HepG2 (cell line): Measurements from ENCODE around the gene LSMEM2. TPM values are rescaled to one million over a fixed set of nuclear protein-coding genes. Genes with fewer than 3 reads are reported as not detected.
A peak's percentile ranks its signal among the peaks of the same experiment; 100 is the strongest.

Experiments
- ATAC-seq: fragments of 200-7000 bp; cut with Tn5 transposase; 3 replicates; pipeline ENCODE4 v1.9.1; 2020; ENCODE audit warnings: mild to moderate bottlenecking, moderate library complexity
- BruUV-seq: library from RNA; stranded (reverse); fragments of 400-500 nt; replicated peaks from 2 replicates; lab custom pipeline; 2021; lab: Mats Ljungman, UMichigan
- CTCF ChIA-PET: fragments of 300-600 bp; formaldehyde crosslinking; extraction: SDS; loops from one replicate; lab custom pipeline; 2021; ENCODE audit warnings: low total read pairs, inconsistent platforms, low intra/inter-chr PET ratio; lab: Yijun Ruan, JAX
- POLR2A ChIA-PET: fragments of 350-600 bp; sonication (Branson Sonifier 250); formaldehyde crosslinking; loops from one replicate; lab custom pipeline; 2020; ENCODE audit warnings: antibody characterized with exemption, inconsistent platforms; lab: Yijun Ruan, JAX
- DNase-seq: peaks from one replicate; pipeline ENCODE4 v3.0.0-alpha.2; 2015; ENCODE audit warnings: low spot score
- FAIRE-seq: peaks from 3 replicates; lab custom pipeline; 2011; peaks lifted over from hg19 to GRCh38; lab: Jason Lieb, UNC
- H2AFZ ChIP-seq: one replicate; pipeline ENCODE4 v1.6.1; 2011; ENCODE audit warnings: low read length, inconsistent platforms
- H3K27ac ChIP-seq: fragments of 300-600 bp; 3 replicates; pipeline ENCODE4 v1.8.0; 2011; ENCODE audit warnings: mixed run types, mild to moderate bottlenecking, mixed read lengths, low read length, inconsistent platforms; ENCODE audit not compliant: insufficient read depth; ENCODE audit errors: extremely low read length
- H3K27me3 ChIP-seq, 2 experiments: fragments of 200-600 bp in 1 of 2; 2 replicates in 1 of 2; 3 replicates in 1 of 2; pipeline versions ENCODE4 v1.6.0 to v1.8.0; 2011; ENCODE audit warnings: low read length in 2 of 2, mild to moderate bottlenecking in 2 of 2, moderate library complexity in 2 of 2, inconsistent platforms in 1 of 2; ENCODE audit not compliant: insufficient read depth in 2 of 2, control insufficient read depth in 1 of 2
- H3K36me3 ChIP-seq, 2 experiments: fragments of 200-600 bp in 1 of 2; replicated peaks in 1 of 2; 2 replicates in 1 of 2; 3 replicates in 1 of 2; pipeline versions ENCODE4 v1.5.1 to v1.8.0; 2011; ENCODE audit warnings: low read length in 2 of 2, inconsistent platforms in 1 of 2; ENCODE audit not compliant: insufficient read depth in 2 of 2, control insufficient read depth in 1 of 2
- H3K4me1 ChIP-seq: 2 replicates; pipeline ENCODE4 v1.5.1; 2012; ENCODE audit warnings: low read length, inconsistent platforms; ENCODE audit not compliant: insufficient read depth
- H3K4me2 ChIP-seq: 2 replicates; pipeline ENCODE4 v1.6.0; 2011; ENCODE audit warnings: low read depth, low read length, inconsistent platforms
- H3K4me3 ChIP-seq, 3 experiments: fragments of 200-600 bp in 1 of 3; sonication (generic), shearing (Covaris generic) in 1 of 3; replicated peaks in 1 of 3; 2 replicates each; pipeline ENCODE4 v1.5.1; 2011 to 2016; ENCODE audit warnings: low read length in 3 of 3, inconsistent platforms in 2 of 3, low read depth in 2 of 3, mild to moderate bottlenecking in 2 of 3, control low read depth in 1 of 3, mixed read lengths in 1 of 3; ENCODE audit not compliant: insufficient read depth in 1 of 3
- H3K79me2 ChIP-seq: one replicate; pipeline ENCODE4 v1.6.1; 2011; ENCODE audit warnings: low read length, inconsistent platforms; ENCODE audit not compliant: insufficient read depth
- H3K9ac ChIP-seq: 2 replicates; pipeline ENCODE4 v1.6.0; 2011; ENCODE audit warnings: mild to moderate bottlenecking, low read depth, low read length, inconsistent platforms; ENCODE audit not compliant: insufficient read depth
- H3K9me3 ChIP-seq: 2 replicates; pipeline ENCODE4 v1.5.1; 2012; ENCODE audit warnings: mild to moderate bottlenecking, low read length
- H4K20me1 ChIP-seq: 2 replicates; pipeline ENCODE4 v1.6.0; 2011; ENCODE audit warnings: inconsistent platforms, mild to moderate bottlenecking, low read length, moderate library complexity; ENCODE audit not compliant: insufficient read depth
- ARNTL ChIP-seq: sonication (generic); formaldehyde crosslinking; IDR thresholded peaks from 2 replicates; pipeline ENCODE4 v1.4.0; 2020; ENCODE audit warnings: mild to moderate bottlenecking, missing genetic modification reagents
- BHLHE40 ChIP-seq: IDR thresholded peaks from 2 replicates; pipeline ENCODE4 v1.6.1; 2011; ENCODE audit warnings: low read length, improper control_type of control experiment
- CCDC6 ChIP-seq: sonication (generic); formaldehyde crosslinking; IDR thresholded peaks from 2 replicates; pipeline ENCODE4 v1.8.1; 2022; ENCODE audit warnings: mild to moderate bottlenecking, missing genetic modification reagents, moderate library complexity
- ESRRA ChIP-seq: sonication (generic); formaldehyde crosslinking; IDR thresholded peaks from 2 replicates; pipeline ENCODE4 v1.5.1; 2020; ENCODE audit warnings: mild to moderate bottlenecking, low read depth, missing genetic modification reagents
- HDAC1 ChIP-seq: sonication (generic); formaldehyde crosslinking; IDR thresholded peaks from 2 replicates; pipeline ENCODE4 v1.5.1; 2020; ENCODE audit warnings: mild to moderate bottlenecking, missing genetic modification reagents
- JARID2 ChIP-seq: sonication (generic); formaldehyde crosslinking; IDR thresholded peaks from 2 replicates; pipeline ENCODE4 v1.8.1; 2023; ENCODE audit warnings: missing genetic modification reagents, inconsistent platforms; ENCODE audit not compliant: insufficient replicate concordance
- KLF16 ChIP-seq, 2 experiments: sonication (generic) in 1 of 2; formaldehyde crosslinking in 1 of 2; IDR thresholded peaks; 2 replicates each; pipeline versions ENCODE4 v1.6.1 to v1.8.0; 2016 to 2023; ENCODE audit warnings: missing genetic modification reagents in 2 of 2, missing compliant biosample characterization in 1 of 2
- MTA1 ChIP-seq: sonication (generic); formaldehyde crosslinking; IDR thresholded peaks from 2 replicates; pipeline ENCODE4 v1.4.0; 2020; ENCODE audit warnings: missing genetic modification reagents, mild to moderate bottlenecking, borderline replicate concordance
- MYNN ChIP-seq: sonication (generic); formaldehyde crosslinking; IDR thresholded peaks from 2 replicates; pipeline ENCODE4 v1.4.0; 2020; ENCODE audit warnings: mild to moderate bottlenecking, low read depth, missing genetic modification reagents
- NRL ChIP-seq: sonication (generic); formaldehyde crosslinking; IDR thresholded peaks from 2 replicates; pipeline ENCODE4 v1.5.0; 2020; ENCODE audit warnings: missing genetic modification reagents, mild to moderate bottlenecking, moderate library complexity, borderline replicate concordance
- PITX1 ChIP-seq: sonication (generic); formaldehyde crosslinking; IDR thresholded peaks from 2 replicates; pipeline ENCODE4 v1.5.1; 2020; ENCODE audit warnings: mild to moderate bottlenecking, missing genetic modification reagents
- RFXAP ChIP-seq: sonication (generic); formaldehyde crosslinking; IDR thresholded peaks from 2 replicates; pipeline ENCODE4 v1.4.0; 2020; ENCODE audit warnings: missing genetic modification reagents, borderline replicate concordance
- SIX1 ChIP-seq: sonication (generic); formaldehyde crosslinking; IDR thresholded peaks from 2 replicates; pipeline ENCODE4 v1.4.0; 2020; ENCODE audit warnings: missing genetic modification reagents, borderline replicate concordance
- ZFP82 ChIP-seq: sonication (generic); formaldehyde crosslinking; IDR thresholded peaks from 2 replicates; pipeline ENCODE4 v1.5.1; 2020; ENCODE audit warnings: mild to moderate bottlenecking, missing genetic modification reagents, borderline replicate concordance
- ZNF263 ChIP-seq: sonication (generic); formaldehyde crosslinking; IDR thresholded peaks from 2 replicates; pipeline ENCODE4 v1.4.0; 2020; ENCODE audit warnings: missing genetic modification reagents
- ZNF335 ChIP-seq: sonication (generic); formaldehyde crosslinking; IDR thresholded peaks from 2 replicates; pipeline ENCODE4 v1.4.0; 2020; ENCODE audit warnings: missing genetic modification reagents
- ZNF354B ChIP-seq: sonication (generic); formaldehyde crosslinking; IDR thresholded peaks from 2 replicates; pipeline ENCODE4 v1.8.0; 2022; ENCODE audit warnings: mild to moderate bottlenecking, missing genetic modification reagents
- ZNF446 ChIP-seq: sonication (generic); formaldehyde crosslinking; IDR thresholded peaks from 2 replicates; pipeline ENCODE4 v1.5.0; 2020; ENCODE audit warnings: mild to moderate bottlenecking, missing genetic modification reagents
- ZNF530 ChIP-seq: sonication (generic); formaldehyde crosslinking; IDR thresholded peaks from 2 replicates; pipeline ENCODE4 v1.5.0; 2020; ENCODE audit warnings: low read depth, mild to moderate bottlenecking, missing genetic modification reagents
- ZNF605 ChIP-seq: sonication (generic); formaldehyde crosslinking; IDR thresholded peaks from 2 replicates; pipeline ENCODE4 v1.8.0; 2022; ENCODE audit warnings: mild to moderate bottlenecking, missing genetic modification reagents
- WGBS: methylation state at CpG from one replicate; pipeline ENCODE4 v1.1.6; 2017; ENCODE audit warnings: low lambda C conversion rate; 5-methylcytosine and 5-hydroxymethylcytosine counted together
- in situ Hi-C: cut with HindIII; loops from 2 replicates; pipeline ENCODE4 v1.10.0; 2017; ENCODE audit warnings: low pct_unique_long_range_greater_than_20kb; ENCODE audit not compliant: extremely low pct_ligation_motif_present
- intact Hi-C: fragments of 100-400 bp; cut with micrococcal nuclease; formaldehyde crosslinking; loops from one replicate; pipeline ENCODE4 v1.10.0; 2022; ENCODE audit not compliant: unreplicated experiment
- polyA plus RNA-seq, 8 experiments: library from polyadenylated mRNA; depleted of rRNA in 3 of 8; stranded (reverse) in 7 of 8; unstranded in 1 of 8; fragments of >200 nt; fragmentation: Illumina TruSeq in 4 of 8; extraction: Trizol in 4 of 8; gene quantifications; 2 replicates each; pipeline versions ENCODE4 v1.2.1 to v1.2.3, GENCODE V29; 2011 to 2016; ENCODE audit warnings: low read depth in 4 of 8, missing spikeins in 1 of 8, mixed read lengths in 1 of 8; ENCODE audit not compliant: insufficient read depth in 1 of 8
- total RNA-seq, 5 experiments: library from RNA; depleted of rRNA; stranded (reverse); fragments of >200 nt; fragmentation: Illumina TruSeq; extraction: Trizol; gene quantifications; 2 replicates each; pipeline ENCODE4 v1.2.3, GENCODE V29; 2016; ENCODE audit warnings: low read depth in 1 of 5

LSMEM2 gene
- total and polyA plus RNA-seq, 2 of the 13 experiments (the other 11 are each of a cell fraction or from before 2014, with no cell fraction given): 0.07 to 0.41 TPM

GRCh38 chr3:50235716-50236483, 43.0 kb upstream of the LSMEM2 start, which contains the start of gene GNAI2 (continued):
- TF ChIP-seq RFXAP (CRISPR knock-in tag) (peak; percentile 93), ZNF605 (CRISPR knock-in tag) (peak; percentile 70), NRL (CRISPR knock-in tag) (no peak), KLF16 (CRISPR knock-in tag; IDR thresholded peaks at IDR 0.05) (0 out of 4 replicates have a peak, but pooled peaks of 1 of the 2 experiments have one; percentile 37), SIX1 (CRISPR knock-in tag) (no peak), ZNF354B (CRISPR knock-in tag) (no peak), ZNF335 (CRISPR knock-in tag) (no peak), CCDC6 (CRISPR knock-in tag) (peak; percentile 83), MYNN (CRISPR knock-in tag) (no peak), ARNTL (CRISPR knock-in tag) (no peak)

- Histone ChIP-seq H2AFZ (no peak overlapping the region), H3K4me1 (peaks cover 53% of the 10 kb centered on the region), H3K9me3 (no peaks in the 10 kb centered on the region), H4K20me1 (no peaks in the 10 kb centered on the region), H3K27ac (peak overlapping the region; percentile 44), H3K36me3 (peaks cover 0 to 2% of the 10 kb centered on the region in 2 experiments; a peak in 1 of 5 replicates), H3K4me3 (peak overlapping the region; percentile 85 to 93 (median 87)), H3K27me3 (no peaks in the 10 kb centered on the region; a peak in 1 of 5 replicates), H3K9ac (peak overlapping the region; percentile 81), H3K4me2 (peak overlapping the region; percentile 79), H3K79me2 (peaks cover 26% of the 10 kb centered on the region)
- 5% methylated on average over 12 of the region's 13 CpGs for WGBS
- no peak for DNase-seq
- TF ChIP-seq ZFP82 (CRISPR knock-in tag): 0 out of 2 replicates have a peak, but pooled peaks have one; percentile 3
- TF ChIP-seq ZNF446: no peak
- TF ChIP-seq ZNF263 (CRISPR knock-in tag): 0 out of 2 replicates have a peak, but pooled peaks have one; percentile 39
- TF ChIP-seq HDAC1 (CRISPR knock-in tag): peak; percentile 6; the same call in 1 of the 2 replicates
- 0 out of 2 replicates have a peak, but pooled peaks have one; percentile 2 for TF ChIP-seq ESRRA (CRISPR knock-in tag)
- TF ChIP-seq ZNF530 (CRISPR knock-in tag): 0 out of 2 replicates have a peak, but pooled peaks have one; percentile 21
- no peak for TF ChIP-seq MTA1 (CRISPR knock-in tag)
- 0 out of 2 replicates have a peak, but pooled peaks have one; percentile 26 for TF ChIP-seq PITX1 (CRISPR knock-in tag)
- TF ChIP-seq JARID2 (CRISPR knock-in tag): no peak
- no peak for TF ChIP-seq BHLHE40
- ATAC-seq: no peak
- ChIA-PET CTCF (no interaction called here), POLR2A (interaction anchor here (0.7 to 2.7 kb wide), 11 partner anchors 9 to 116 kb away, joined by 3 to 55 read pairs (median 14); no protein-coding TSS in a partner anchor)
- no peak for FAIRE-seq
- TSS peak; percentile 68 for BruUV-seq
- intact Hi-C loops (no loop called here), in situ Hi-C loops (no loop called here)
These were observed 42.3 kb upstream of the LSMEM2 start for GRCh38 chr3:50236484-50237132.
